BLaER1 (cell line): ENCODE results near the gene DDX46.
"Not testable (repeated sequence)": the region's sequence is repeated elsewhere in the genome, so short reads cannot be mapped to it uniquely, and the experiment has no call there.

Experiments
- H3K27ac ChIP-seq: shearing (Covaris generic); formaldehyde crosslinking; 2 replicates; pipeline ENCODE4 v1.8.1; 2022
- H3K27me3 ChIP-seq: shearing (Covaris generic); formaldehyde crosslinking; 2 replicates; pipeline ENCODE4 v1.8.1; 2022
- H3K36me3 ChIP-seq: shearing (Covaris generic); formaldehyde crosslinking; 2 replicates; pipeline ENCODE4 v1.8.1; 2022
- H3K4me1 ChIP-seq: shearing (Covaris generic); formaldehyde crosslinking; 2 replicates; pipeline ENCODE4 v1.8.1; 2022
- H3K4me2 ChIP-seq: shearing (Covaris generic); formaldehyde crosslinking; 2 replicates; pipeline ENCODE4 v1.8.1; 2022
- H3K4me3 ChIP-seq: shearing (Covaris generic); formaldehyde crosslinking; 2 replicates; pipeline ENCODE4 v1.8.1; 2022
- H3K9ac ChIP-seq: shearing (Covaris generic); formaldehyde crosslinking; 2 replicates; pipeline ENCODE4 v1.8.1; 2022
- H3K9me3 ChIP-seq: shearing (Covaris generic); formaldehyde crosslinking; 2 replicates; pipeline ENCODE4 v1.8.1; 2022
- H4K20me1 ChIP-seq: shearing (Covaris generic); formaldehyde crosslinking; 2 replicates; pipeline ENCODE4 v1.8.1; 2022
- Cebpa-rat ChIP-seq: shearing (Covaris generic); IDR thresholded peaks from 2 replicates; pipeline ENCODE4 v1.8.1; 2022

The DDX46 gene

DNA sequence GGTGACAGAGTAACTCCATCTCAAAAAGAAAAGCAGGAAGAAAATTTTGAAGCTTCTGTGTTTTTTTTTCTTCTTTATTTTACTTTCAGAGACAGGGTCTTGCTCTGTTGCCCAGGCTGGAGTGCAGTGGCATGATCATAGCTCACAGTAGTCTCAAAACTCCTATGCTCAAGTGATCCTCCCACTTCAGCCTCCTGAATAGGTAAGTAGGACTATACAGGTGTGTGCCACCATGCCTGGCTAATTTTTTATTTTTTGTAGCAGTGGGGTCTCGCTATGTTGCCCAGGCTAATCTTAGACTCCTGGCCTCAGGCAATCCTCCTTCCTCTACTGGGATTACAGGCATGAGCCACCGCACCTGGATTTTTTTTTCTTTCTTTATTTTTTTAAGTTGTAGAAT is 77.0 kb downstream of the DDX46 start:
- no peak overlapping the region for H3K9ac ChIP-seq
- H3K4me1 ChIP-seq: no peaks in the 10 kb centered on the region
- H3K4me2 ChIP-seq: no peak overlapping the region
- H3K36me3 ChIP-seq: peaks cover 84% of the 10 kb centered on the region
- H3K27me3 ChIP-seq: no peaks in the 10 kb centered on the region
- no peak overlapping the region for H3K4me3 ChIP-seq
- no peaks in the 10 kb centered on the region for H4K20me1 ChIP-seq
- TF ChIP-seq Cebpa-rat: no peak
- H3K27ac ChIP-seq: no peak overlapping the region
- no peaks in the 10 kb centered on the region for H3K9me3 ChIP-seq

DNA sequence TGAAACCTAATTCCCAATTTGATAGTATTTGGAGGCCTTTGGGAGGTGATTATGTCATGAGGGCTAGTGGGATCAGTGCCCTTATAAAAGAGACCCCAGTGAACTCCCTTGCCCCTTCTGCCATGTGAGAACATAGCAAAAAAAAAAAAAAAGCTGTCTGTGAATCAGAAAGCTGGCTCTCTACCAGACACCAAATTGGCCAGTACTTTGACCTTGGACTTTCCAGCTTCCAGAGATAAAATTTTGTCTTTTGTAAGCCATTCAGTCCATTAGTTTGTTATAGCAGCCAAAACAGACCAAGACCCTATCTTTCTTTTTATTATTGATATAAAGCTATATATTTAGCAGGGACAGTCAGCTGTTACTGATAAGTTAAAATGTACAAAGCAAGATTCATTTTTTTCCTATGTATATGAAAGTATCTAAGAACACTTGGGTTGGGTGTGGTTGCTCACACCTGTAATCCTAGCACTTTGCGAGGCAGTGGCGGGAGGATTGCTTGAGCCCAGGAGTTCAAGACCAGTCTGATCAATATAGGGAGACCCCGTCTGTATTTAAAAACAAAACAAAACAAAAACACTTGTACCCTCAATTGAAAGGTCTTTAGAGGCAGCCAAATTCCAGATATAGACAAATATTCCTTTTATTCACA is 79.1 kb downstream of the DDX46 start:
- peaks cover 78% of the 10 kb centered on the region for H3K36me3 ChIP-seq
- no peaks in the 10 kb centered on the region for H3K27me3 ChIP-seq
- H3K9ac ChIP-seq: no peak overlapping the region
- H3K4me3 ChIP-seq: no peak overlapping the region
- no peak overlapping the region for H3K27ac ChIP-seq
- no peaks in the 10 kb centered on the region for H3K9me3 ChIP-seq
- no peak overlapping the region for H3K4me2 ChIP-seq
- no peaks in the 10 kb centered on the region for H4K20me1 ChIP-seq
- no peaks in the 10 kb centered on the region for H3K4me1 ChIP-seq
- TF ChIP-seq Cebpa-rat: no peak

DNA sequence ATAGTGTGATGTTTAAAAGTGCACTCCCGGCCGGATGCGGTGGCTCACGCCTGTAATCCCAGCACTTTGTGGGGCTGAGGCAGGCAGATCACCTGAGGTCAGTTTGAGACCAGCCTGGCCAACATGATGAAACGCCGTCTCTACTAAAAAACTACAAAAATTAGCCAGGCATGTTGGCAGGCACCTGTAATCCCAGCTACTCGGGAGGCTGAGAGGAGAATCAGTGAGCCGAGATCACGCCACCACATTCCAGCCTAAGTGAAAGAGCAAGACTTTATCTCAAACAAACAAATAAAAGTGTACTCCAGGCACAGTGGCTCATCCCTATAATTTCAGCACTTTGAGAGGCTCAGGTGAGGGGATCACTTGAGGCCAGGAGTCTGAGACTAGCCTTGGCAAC is 79.8 kb downstream of the DDX46 start:
- not testable (repeated sequence) for H3K9ac ChIP-seq, H3K4me1 ChIP-seq, H3K4me3 ChIP-seq, H3K9me3 ChIP-seq, H4K20me1 ChIP-seq, H3K27ac ChIP-seq, H3K27me3 ChIP-seq, H3K4me2 ChIP-seq
- peaks cover 71% of the 10 kb centered on the region for H3K36me3 ChIP-seq

DNA sequence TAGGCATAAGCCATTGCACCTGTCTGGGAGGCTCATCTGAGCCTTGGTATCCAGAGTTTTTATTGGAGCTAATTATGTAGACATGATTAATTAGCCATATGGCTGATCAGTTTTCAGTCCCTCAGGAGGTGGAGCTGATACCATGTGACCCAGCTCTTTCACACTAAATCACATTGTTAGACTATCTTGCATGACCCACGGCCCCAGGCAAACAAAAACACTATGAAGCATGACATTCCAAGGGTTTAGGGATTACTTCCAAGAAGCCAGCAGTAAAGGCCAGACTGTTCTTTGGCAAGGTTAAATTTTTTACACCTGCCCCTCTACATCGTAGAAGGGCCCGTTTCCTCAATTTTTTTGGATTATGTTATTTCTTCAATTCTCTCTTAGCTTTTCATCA is 82.2 kb downstream of the DDX46 start:
- Histone ChIP-seq H3K9ac (no peak overlapping the region), H3K27ac (no peak overlapping the region), H3K4me1 (peaks cover 6% of the 10 kb centered on the region), H3K4me2 (no peak overlapping the region), H3K9me3 (no peaks in the 10 kb centered on the region), H3K4me3 (no peak overlapping the region), H4K20me1 (no peaks in the 10 kb centered on the region), H3K36me3 (peaks cover 51% of the 10 kb centered on the region), H3K27me3 (no peaks in the 10 kb centered on the region)
- no peak for TF ChIP-seq Cebpa-rat

DNA sequence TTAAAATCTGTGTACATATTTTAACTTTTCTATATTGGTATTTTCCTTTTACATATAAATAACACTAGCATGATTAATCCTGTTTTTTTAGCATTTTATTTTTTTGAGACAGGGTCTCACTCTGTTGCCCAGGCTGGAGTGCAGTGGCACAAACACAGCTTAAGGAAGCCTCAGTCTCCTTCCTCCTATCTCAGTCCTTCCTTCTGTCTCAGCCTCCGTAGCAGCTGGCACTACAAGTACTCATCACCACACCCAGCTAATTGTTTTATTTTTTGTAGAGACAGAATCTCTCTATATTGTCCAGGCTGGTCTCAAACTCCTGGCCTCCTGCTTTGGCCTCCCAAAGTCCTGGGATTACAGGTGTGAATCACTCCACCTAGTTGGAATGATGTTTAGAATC is 85.7 kb downstream of the DDX46 start:
- peak overlapping the region; percentile 100; the same call in 1 of the 2 replicates for H3K9ac ChIP-seq
- H3K4me3 ChIP-seq: no peak overlapping the region
- no peak overlapping the region for H3K4me2 ChIP-seq
- peaks cover 26% of the 10 kb centered on the region for H3K4me1 ChIP-seq
- no peaks in the 10 kb centered on the region for H3K9me3 ChIP-seq
- H3K27ac ChIP-seq: no peak overlapping the region
- H4K20me1 ChIP-seq: peaks cover 21% of the 10 kb centered on the region
- peaks cover 34% of the 10 kb centered on the region for H3K36me3 ChIP-seq
- H3K27me3 ChIP-seq: no peaks in the 10 kb centered on the region
- no peak for TF ChIP-seq Cebpa-rat

DNA sequence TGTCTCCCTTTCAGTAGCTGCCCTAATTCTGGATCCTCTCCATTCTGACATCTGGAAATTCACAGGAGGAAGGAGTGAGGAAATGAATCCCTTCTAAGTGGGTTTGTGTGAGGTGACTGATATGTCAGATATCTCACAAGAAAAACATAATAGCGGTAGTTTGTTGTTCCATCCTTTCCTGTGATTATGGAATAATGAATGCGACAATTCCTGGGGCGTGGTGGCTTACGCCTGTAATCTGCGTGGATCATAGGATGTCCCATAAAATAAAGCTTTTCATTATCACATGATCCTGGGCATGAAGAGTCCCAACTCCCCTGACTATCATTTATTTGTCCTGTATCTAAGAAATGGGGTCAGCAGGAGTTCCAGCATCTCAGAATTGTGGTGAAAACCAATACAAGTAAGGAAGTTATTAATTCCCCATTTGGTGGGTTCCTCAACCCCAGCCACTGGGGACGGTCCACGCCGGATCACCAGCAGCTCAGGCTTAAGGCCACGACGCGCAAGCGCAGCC is 86.8 kb downstream of the DDX46 start:
- H3K4me3 ChIP-seq: peak overlapping the region; percentile 98

DNA sequence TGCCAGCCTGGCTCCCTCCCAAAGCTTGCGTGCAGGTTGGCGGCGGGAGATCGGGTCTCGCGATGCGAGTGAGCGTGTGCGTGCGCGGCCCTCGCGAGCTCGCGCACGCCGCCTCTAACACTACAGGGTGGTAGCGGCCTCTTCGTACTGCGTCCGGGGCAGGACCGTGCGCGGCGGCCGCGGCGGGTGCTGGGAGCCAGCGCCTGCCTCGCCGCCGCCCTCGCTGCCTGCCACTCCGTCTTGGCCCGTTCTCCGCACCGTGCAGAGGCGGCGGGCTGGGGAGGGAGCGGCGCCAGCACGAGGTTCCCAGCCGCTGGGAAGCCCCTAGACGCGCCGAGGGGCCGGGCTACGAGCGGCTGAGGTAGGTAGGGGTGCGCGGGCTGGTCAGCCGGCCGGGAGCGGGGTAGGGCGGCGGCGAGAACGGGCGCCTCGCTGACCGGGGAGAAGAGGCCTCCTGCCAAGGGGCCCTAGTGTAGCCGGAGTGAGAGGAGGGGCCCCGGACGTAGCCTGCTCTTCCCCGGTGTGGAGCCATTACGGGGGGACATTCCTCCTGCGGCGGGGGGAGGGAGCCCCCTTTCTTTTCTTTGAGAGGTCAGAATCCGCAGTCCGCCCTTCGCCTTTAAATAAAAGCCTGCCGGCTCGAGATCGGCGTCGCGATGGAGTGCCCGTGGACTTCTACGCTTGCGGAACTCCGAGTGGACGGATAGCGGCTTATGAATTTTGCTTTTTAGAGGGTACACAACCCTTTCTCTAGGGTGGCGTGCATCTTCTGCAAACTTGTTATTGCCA is 87.5 kb downstream of the DDX46 start, which contains the start of gene C5orf24:
Gene C5orf24 (plus strand): TSS at position 117 of the 789 bp plus-strand sequence. CDS start 8,933 bp downstream, outside the sequence.
- peaks cover 29% of the 10 kb centered on the region for H3K36me3 ChIP-seq
- peak within 1 kb of the TSS; percentile 100 for H3K9ac ChIP-seq
- TF ChIP-seq Cebpa-rat: no peak
- no peaks in the 10 kb centered on the region for H3K27me3 ChIP-seq
- H3K27ac ChIP-seq: peak within 1 kb of the TSS; percentile 99
- H3K4me1 ChIP-seq: peaks cover 28% of the 10 kb centered on the region
- H3K9me3 ChIP-seq: no peaks in the 10 kb centered on the region
- H4K20me1 ChIP-seq: peaks cover 39% of the 10 kb centered on the region
- peak within 1 kb of the TSS; percentile 98 for H3K4me3 ChIP-seq
- H3K4me2 ChIP-seq: peak within 1 kb of the TSS; percentile 72

More for the DNA sequence above, 86.8 kb downstream of the DDX46 start:
- Histone ChIP-seq H3K9me3 (no peaks in the 10 kb centered on the region), H3K4me1 (peaks cover 26% of the 10 kb centered on the region), H3K36me3 (peaks cover 33% of the 10 kb centered on the region), H3K4me2 (peak overlapping the region; percentile 72), H3K9ac (peak overlapping the region; percentile 100), H3K27me3 (no peaks in the 10 kb centered on the region), H4K20me1 (peaks cover 33% of the 10 kb centered on the region), H3K27ac (peak overlapping the region; percentile 99)
- no peak for TF ChIP-seq Cebpa-rat

DNA sequence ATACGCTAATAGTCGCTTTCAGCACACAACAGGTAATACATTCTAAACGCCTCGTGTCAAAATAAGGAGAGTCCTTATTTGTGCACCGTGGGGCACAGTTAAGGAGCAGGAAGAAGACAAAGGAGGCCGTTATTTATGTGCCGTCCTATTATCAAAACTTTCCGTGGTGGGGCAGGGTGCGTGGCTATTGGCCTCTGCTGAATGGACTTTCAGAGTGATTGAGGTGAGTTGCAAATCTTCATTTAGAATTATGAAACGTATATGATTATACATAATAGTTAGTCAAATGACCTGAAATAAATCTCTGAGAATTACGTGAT is 88.0 kb downstream of the DDX46 start:
- peak overlapping the region; percentile 99 for H3K27ac ChIP-seq
- H3K4me2 ChIP-seq: peak overlapping the region; percentile 72
- H4K20me1 ChIP-seq: peaks cover 45% of the 10 kb centered on the region
- peak overlapping the region; percentile 98 for H3K4me3 ChIP-seq
- peak overlapping the region; percentile 100 for H3K9ac ChIP-seq
- H3K36me3 ChIP-seq: peaks cover 35% of the 10 kb centered on the region
- no peaks in the 10 kb centered on the region for H3K27me3 ChIP-seq
- peaks cover 32% of the 10 kb centered on the region for H3K4me1 ChIP-seq
- no peaks in the 10 kb centered on the region for H3K9me3 ChIP-seq
- TF ChIP-seq Cebpa-rat: no peak

DNA sequence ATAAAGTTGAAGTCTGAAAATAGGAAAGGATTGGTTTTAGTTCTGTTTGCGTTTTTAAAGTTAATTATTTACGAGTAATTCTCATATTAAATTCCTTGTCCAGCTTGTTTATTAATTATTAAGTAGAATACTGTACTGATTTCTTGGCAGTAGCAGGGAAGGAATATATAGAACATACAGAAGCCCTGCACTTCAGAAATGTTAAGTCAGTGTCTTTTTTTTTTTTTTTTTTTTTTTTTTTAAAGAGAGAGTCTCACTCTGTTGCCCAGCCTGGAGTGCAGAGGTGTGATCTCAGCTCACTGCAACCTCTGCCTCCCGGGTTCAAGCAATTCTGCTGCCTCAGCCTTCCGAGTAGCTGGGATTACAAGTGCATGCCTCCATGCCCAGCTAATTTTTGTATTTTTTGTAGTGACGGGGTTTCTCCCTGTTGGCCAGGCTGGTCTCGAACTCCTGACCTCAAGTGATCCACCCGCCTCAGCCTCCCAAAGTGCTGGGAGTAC is 90.9 kb downstream of the DDX46 start:
- H3K4me3 ChIP-seq, H3K27me3 ChIP-seq, H3K27ac ChIP-seq, H3K9me3 ChIP-seq, H3K9ac ChIP-seq: not testable (repeated sequence)
- H3K36me3 ChIP-seq: peaks cover 63% of the 10 kb centered on the region
- H3K4me1 ChIP-seq: peaks cover 32% of the 10 kb centered on the region
- peak overlapping the region; percentile 10; the same call in 1 of the 2 replicates for H3K4me2 ChIP-seq
- peaks cover 74% of the 10 kb centered on the region for H4K20me1 ChIP-seq
